ENCODE results near the gene CPNE7.

Gene CPNE7

DNA sequence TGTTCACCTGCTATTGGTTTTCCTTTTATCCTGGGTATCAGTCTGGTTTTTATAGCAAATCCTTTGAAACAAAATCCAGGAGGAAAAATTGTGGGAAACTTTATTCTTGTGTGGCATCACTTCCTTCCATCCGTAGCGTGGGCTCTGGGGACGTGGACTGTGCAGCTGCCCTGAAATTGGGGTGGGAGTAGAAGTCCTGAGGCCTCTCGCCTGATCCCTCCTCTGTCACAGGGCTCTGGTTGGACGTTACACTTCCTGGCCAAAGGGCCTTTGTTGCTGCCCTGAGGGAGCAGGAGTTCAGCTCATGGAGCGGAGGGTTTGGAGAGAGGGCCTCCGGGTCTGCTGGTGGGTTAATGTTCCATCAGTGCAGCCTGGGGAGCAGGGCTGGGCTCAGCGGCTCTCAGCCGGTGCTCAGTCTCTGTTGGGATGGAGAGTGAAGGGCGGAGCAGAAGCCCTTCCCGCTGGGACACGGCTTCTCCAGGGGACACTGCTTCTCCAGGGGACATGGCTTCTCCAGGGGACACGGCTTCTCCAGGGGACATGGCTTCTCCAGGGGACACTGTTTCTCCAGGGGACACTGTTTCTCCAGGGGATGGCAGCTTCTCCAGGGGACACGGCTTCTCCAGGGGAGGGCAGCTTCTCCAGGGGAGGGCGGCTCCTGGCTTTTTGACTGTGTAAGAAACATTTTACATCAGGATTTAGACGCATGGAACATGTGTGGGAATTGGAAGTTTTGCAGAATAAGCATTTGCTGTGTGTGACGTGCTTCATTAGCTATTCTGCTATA lies 30.3 kb upstream of the CPNE7 start:
- TF ChIP-seq CTCF (IDR thresholded peaks at IDR 0.05; ENCODE audit: extremely low read depth, missing control alignments) = no peak
- DNase-seq (ENCODE audit: low spot score) = no peak

- no peak for DNase-seq (ENCODE audit: low spot score)
- TF ChIP-seq CTCF (IDR thresholded peaks at IDR 0.05; ENCODE audit: extremely low read depth, missing control alignments) = no peak
Measured at GRCh38 chr16:89545831-89546574, 29.6 kb upstream of the CPNE7 start.

- DNase-seq (ENCODE audit: low spot score) = no peak
- TF ChIP-seq CTCF (IDR thresholded peaks at IDR 0.05; ENCODE audit: extremely low read depth, missing control alignments) = no peak
Measured at GRCh38 chr16:89546781-89547180, 28.8 kb upstream of the CPNE7 start.

DNA sequence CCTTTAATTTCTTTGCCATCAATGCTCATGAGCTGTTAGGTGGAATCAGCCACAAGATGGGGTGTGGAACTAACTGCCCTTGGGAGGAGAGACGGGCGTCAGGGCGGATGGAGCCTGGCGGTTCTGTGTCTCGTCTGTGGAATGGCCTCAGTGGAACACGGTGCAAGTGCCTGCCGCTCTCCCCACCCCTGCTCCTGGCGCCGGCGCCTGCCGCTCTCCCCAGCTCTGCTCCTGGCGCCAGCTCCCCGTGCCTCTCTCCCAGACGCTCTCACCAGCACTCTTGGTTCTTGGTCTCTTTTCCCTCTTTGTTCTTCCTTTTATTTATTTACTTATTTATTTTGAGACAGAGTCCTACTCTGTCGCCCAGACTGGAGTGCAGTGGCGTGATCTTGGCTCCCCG lies 28.3 kb upstream of the CPNE7 start:
- DNase-seq (ENCODE audit: low spot score) = no peak
- no peak for TF ChIP-seq CTCF (IDR thresholded peaks at IDR 0.05; ENCODE audit: extremely low read depth, missing control alignments)

DNA sequence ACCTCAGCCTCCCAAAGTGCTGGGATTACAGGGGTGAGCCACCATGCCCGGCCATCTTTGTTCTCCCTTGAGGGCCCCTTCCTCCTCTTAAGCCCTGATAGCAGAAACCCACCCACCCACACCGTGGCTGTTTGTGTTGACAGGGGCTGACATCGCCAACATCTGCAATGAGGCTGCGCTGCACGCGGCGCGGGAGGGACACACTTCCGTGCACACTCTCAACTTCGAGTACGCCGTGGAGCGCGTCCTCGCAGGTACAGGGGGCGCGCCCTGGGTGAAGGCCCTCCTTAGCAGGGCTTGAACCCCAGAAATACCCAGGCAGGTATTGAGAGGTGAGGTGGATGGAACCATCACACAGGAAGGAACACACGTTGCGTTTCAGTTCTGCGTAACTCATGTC lies 27.7 kb upstream of the CPNE7 start:
- DNase-seq (ENCODE audit: low spot score) = no peak
- TF ChIP-seq CTCF (IDR thresholded peaks at IDR 0.05; ENCODE audit: extremely low read depth, missing control alignments) = no peak

DNA sequence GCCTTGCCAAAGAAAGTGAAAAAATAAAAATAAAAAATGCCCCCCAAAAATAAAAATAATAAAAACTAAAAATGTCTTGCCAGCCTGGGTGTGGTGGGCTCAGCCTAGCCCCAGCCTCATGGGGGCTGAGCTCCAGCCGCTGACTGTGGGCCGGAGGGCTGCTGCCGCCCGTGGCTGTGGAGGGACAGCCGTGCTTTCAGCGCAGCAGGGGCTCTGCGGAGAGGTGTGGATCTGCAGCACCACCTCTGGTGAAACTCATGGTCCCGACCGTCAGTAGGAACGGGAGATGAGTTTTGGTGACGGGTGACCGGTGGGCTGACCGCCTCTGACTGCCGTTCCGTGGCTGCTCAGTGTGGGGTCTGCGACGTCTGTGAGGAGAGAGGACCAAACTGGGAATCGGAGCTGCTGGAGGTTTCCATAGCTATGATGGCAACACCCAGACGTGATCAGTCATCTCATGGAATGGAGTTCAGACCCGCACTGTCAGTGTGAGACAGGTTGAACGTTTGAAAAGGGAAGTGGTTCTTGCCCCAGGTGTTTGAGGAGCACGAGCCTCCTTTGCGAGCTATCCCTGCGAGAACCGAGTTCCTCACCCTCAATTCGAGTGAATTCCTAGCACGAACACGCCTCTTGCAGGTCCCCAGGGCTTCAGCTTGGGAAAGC lies 27.1 kb upstream of the CPNE7 start:
- no peak for TF ChIP-seq CTCF (IDR thresholded peaks at IDR 0.05; ENCODE audit: extremely low read depth, missing control alignments)
- DNase-seq (ENCODE audit: low spot score) = no peak
